ENCODE data around the gene TBXT.

DNA sequence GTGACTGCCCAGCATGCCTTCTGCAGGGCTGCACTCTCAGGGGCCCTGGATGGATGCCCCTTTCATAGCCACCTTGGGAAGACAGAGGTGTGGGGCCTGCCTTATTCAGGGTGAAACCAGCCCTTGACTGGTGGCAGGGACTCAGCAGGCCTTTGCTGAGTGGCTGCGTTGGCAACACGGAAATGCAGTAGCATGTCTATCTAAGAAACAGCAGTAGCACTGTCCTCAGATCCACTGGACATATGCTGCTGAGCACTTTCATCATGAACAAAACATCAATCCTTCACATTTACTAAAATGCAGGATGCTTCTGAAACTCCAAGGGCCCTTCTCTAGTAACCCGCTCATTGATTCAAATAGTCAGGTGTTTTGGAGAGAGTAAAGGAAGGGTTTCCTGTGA is 4.9 kb upstream of the TBXT start:
- TF ChIP-seq, protein P1, sequence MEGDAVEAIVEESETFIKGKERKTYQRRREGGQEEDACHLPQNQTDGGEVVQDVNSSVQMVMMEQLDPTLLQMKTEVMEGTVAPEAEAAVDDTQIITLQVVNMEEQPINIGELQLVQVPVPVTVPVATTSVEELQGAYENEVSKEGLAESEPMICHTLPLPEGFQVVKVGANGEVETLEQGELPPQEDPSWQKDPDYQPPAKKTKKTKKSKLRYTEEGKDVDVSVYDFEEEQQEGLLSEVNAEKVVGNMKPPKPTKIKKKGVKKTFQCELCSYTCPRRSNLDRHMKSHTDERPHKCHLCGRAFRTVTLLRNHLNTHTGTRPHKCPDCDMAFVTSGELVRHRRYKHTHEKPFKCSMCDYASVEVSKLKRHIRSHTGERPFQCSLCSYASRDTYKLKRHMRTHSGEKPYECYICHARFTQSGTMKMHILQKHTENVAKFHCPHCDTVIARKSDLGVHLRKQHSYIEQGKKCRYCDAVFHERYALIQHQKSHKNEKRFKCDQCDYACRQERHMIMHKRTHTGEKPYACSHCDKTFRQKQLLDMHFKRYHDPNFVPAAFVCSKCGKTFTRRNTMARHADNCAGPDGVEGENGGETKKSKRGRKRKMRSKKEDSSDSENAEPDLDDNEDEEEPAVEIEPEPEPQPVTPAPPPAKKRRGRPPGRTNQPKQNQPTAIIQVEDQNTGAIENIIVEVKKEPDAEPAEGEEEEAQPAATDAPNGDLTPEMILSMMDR (IDR thresholded peaks at IDR 0.05) = no peak
- TF ChIP-seq POLR2A (IDR thresholded peaks at IDR 0.05; ENCODE audit: low read depth) (no peak), POLR2AphosphoS5 (IDR thresholded peaks at IDR 0.05) (no peak), EP300 (IDR thresholded peaks at IDR 0.05) (no peak)
